Activated T-cell treated with anti-CD3 and anti-CD28 coated beads, Interleukin-2, amount 50 U/mL, for 1 hour (primary cell): ENCODE results near the gene PLCG2.
"Not testable (repeated sequence)": the region's sequence is repeated elsewhere in the genome, so short reads cannot be mapped to it uniquely, and the experiment has no call there.

Source experiments
- DNase-seq: peaks from one replicate; pipeline ENCODE4 v3.0.0-alpha.2; 2020

Gene PLCG2

GRCh38 chr16:81755915-81756614 is 23.0 kb upstream of the PLCG2 start:
- no peak for DNase-seq

- DNase-seq: no peak
These were observed 22.3 kb upstream of the PLCG2 start for GRCh38 chr16:81756615-81757356.

- DNase-seq: no peak
These were observed 20.7 kb upstream of the PLCG2 start for GRCh38 chr16:81758376-81758775.

DNA sequence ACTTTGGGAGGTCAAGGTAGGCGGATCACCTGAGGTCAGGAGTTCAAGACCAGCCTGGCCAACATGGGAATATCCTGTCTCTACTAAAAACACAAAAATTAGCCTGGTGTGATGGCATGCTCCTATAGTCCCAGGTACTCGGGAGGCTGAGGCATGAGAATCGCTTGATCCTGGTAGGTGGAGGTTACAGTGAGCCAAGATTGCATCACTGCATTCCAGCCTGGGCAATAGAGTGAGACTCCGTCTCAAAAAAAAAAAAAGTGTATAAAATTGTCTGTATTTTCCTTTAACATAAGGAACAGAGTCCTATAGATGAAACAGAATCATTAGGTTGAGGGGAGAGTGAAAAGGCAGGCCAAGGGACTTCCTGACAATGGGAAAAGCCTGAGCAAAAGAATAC is 16.8 kb upstream of the PLCG2 start:
- not testable (repeated sequence) for DNase-seq

GRCh38 chr16:81765111-81765919 is 13.8 kb upstream of the PLCG2 start:
- DNase-seq: no peak

DNA sequence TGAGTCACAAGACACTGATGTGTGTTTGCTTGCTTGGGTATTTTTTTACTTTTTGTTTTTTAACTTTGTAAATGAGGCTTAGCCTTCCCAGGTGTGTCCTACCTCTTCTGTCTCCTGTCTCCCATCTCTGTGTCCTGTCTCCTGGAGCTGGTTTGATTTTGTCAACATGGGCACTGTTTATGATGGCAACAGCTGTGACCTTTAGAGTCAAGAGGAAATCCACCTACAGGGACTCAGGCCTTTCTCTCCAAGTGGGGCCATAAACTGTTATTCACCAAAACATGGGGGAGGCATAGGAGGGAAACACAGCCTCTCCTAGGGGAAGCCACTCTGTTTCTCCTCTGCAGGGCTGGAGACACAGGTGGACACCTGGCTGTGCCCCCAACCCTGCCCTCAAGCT is 13.1 kb upstream of the PLCG2 start:
- DNase-seq: no peak

DNA sequence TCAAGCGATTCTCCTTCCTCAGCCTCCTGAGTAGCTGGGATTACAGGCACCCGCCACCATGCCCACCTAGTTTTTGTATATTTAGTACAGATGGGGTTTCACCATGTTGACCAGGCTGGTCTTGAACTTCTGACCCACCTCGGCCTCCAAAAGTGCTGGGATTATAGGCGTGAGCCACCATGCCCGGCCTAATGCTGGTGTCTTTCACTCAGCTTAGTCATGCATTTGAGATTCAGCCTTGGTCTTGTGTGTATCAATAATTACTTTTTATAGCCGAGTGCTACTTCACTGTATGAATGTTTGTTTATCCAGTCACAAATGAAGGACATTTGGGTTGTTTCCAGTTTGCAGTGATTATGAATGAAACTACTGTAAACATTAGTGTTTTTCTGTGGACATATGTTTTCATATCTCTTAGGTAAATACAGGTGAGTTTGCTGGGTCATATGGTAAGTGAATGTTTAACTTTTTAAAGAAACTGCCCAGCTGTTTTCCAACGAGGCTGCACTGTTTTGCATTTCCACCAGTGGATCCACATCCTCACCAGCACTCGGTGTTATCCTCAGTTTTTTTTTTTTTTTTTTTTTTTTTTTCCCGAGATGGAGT is 11.0 kb upstream of the PLCG2 start:
- no peak for DNase-seq

DNA sequence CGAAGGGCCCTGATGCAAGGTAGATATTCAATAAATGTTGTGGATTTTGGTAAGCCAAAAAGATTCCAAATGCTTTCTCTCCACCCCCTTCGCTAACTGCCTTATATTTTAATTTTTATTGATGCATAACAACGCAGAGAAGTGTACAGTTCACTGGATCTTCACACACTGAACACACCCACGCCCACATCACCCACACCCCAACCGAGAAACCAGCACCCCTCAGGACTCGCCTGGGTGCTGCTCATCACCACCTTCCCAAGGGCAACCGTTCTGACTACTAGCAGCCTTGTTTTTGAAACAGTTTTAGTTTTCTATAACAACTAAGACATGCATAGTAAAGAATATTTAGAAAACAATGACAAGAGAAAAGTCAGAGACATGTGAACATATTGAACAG is 9.1 kb upstream of the PLCG2 start:
- no peak for DNase-seq

DNA sequence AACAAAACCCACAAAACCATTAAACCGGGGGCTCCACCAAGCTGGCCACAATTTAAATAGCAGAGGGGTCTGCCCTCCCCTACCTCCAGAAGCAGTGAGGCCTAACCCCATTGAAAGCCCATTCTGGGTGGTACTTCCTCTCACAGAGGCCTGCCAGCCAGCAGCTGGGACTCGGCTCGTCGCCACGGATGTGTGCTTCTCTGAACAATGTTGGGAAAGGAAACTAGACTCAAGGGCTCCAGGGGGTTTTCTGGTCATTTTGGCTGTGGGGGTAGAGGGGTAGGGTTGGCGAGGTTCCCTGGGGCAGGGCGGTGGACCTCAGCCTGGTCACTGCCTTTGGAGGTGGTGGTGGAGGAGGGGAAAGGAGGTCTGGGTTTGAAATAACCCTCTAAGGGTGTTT is 4.7 kb upstream of the PLCG2 start:
- no peak for DNase-seq

- no peak for DNase-seq
These were observed 3.5 kb upstream of the PLCG2 start for GRCh38 chr16:81775570-81775969.

- no peak for DNase-seq
These were observed 860 bp upstream of the PLCG2 start for GRCh38 chr16:81778231-81778630.

- DNase-seq: no peak
These were observed 637 bp downstream of the PLCG2 start for GRCh38 chr16:81779536-81780320.

DNA sequence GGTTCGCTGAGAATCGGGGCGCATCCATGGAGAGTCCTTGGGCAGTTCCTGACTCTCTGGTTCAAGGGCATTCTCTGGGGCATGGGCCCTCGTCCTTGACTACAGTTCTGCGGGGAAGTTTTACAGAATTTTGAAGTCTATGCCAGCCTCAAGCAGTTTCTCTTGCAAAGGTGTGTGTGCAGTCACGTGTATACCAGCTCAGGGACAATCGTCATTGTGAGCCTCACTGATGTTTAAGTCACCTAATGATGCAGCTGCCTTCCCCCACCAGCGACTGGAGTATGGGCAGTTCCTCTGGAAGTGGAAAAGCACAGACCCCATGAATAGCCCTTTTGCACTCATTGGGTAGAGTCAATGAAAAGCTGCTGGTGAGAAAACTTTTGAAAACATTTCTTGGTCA is 1.3 kb downstream of the PLCG2 start:
- no peak for DNase-seq

DNA sequence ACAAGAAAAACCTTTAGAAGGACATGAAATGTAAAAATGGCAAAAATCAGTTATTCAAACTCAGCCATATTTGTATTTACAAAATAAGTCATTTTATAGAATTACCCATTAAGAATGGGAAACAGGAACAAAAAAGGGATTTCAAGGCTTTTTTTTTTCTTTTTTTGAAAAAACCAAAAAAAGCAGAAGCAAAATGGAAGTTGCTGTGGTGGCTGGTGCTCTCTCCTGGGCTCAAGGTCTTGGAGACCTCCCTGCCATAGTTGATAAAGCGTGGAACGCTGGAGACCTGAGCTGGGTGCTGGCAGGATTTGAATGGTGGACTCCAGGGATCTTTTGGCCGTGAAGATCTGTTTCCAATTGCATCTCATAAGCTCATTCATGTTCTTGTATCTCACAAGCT is 3.1 kb downstream of the PLCG2 start:
- DNase-seq: no peak

DNA sequence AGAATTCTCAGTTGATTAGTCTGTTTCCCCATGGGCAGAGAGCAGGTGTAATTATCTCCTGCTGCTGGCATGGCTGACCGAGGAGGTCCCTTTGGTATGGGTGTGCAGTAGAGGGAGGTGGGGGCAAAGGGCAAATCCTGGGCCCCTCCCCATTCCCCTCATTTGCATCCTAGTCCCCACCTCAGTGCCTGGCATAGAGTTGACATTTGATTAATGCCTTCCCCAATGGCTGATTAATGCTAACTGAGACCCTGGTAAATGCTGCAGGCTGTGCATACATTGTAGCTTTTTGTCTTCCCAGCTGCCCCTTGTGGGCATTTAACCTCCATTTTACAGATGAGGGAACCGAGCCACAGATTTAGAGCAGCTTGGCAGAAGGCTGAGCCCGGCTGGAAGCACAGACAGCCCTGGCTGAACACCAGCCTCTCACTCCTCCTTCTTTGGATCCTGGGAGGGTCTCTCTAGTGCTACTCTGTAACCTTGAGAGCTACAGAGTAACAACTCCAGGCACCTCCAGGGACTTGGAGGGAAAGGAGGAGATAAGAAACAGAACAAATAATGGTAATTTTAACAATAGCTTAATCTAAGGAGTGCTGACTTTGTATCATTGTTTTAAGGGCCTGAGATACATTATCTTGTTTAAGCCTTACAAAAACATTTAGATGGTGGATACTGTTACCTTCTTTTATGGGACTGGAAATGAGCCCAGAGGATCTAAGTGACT is 5.1 kb downstream of the PLCG2 start:
- DNase-seq: no peak

DNA sequence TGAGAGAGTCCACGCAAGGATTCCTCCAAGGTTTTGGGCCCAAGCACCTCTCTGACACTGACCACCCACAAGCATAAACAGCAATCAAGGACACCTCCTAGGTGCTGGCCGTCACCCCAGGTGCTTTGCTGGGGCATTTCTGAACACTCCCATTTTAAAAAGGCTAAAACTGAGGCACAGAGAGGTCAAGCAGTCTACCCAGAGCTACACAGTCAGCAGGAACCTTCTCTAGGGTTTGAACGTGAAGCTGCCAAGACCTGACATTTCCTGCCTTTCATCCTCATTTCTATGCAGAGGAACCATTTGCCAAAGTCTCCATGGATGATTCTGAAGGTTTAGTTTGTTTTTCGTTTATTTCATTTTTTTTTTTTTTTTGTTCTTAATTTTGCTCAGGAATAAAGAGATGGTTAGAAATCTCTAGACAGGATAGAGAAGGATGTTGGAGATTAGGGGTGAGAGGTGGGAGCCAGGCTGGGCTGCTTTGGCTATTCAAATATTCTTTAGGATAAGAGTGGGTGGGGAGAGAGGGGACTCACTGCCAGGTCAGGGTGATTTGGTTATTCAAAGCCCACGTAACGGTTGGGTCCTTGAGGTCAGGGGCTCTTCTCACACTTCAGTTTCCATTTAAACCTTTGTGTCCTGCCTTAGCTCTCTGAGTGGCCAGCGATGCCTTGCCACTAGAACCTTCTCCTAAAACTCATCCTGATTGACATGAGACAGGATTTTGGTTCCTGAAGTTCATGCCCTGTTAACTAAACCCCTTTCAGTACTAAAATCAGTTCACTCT is 6.2 kb downstream of the PLCG2 start:
- DNase-seq: no peak

DNA sequence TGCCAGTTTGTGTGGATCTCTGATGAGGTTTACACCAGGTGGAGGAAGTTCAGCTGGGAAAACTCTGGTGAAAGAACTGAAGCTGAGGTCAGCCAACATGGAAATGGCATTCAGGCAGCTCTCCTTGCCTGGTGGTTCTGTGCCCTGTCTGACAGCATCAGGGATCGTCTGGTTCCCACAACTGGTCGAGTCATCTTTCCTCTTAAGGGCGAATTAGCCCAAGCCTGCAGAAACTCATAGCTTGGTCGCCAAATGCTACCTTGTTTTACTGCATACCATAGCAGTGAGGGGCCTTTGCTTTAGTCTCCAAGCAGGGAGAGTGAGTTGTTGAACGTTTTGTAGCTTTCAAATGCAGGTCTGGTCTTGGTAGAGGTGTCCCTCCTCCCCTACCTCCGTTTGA is 7.2 kb downstream of the PLCG2 start:
- DNase-seq: no peak

DNA sequence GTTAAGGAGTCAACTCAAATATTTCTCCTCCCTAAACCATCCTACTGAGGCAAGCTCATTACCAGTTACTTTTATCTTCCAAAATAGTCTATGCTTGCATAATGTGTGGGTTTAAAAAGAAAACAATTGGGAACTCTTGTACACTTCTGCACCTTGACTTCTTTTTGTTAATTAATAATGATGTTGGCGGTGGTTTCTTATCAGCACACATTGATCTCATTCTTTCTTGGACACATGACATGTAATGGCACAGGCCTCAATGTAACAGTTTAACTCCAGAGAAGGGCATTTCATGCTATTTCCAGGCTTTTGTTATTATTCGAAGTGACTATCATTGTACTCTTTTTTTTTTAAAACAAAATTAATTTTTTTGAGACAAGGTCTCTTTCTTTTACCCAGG is 7.8 kb downstream of the PLCG2 start:
- DNase-seq: no peak

DNA sequence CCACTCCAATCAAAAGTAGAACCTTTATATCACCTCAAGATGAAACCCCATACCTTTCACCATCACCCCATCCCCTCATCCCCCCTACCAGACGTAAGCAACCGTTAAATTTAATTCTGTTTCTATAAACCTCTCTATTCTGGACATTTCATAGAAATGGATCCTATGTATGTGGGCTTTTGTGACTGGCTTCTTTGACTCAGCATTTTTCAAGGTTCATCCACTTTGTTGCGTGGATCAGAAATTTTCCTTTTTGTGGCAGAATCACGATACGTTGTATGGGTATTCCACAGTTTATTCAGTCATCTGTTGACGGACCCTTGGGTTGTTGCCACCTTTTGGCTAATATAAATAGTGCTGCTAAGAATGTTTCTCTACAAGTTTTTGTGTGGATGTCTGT is 8.6 kb downstream of the PLCG2 start:
- no peak for DNase-seq

GRCh38 chr16:81790277-81790676 is 11.2 kb downstream of the PLCG2 start:
- no peak for DNase-seq

GRCh38 chr16:81790830-81791435 is 11.8 kb downstream of the PLCG2 start:
- no peak for DNase-seq
